ENCODE results near the gene ZBTB17.
"Not testable (repeated sequence)": the region's sequence is repeated elsewhere in the genome, so short reads cannot be mapped to it uniquely, and the experiment has no call there.

ZBTB17 gene

GRCh38 chr1:16011936-16012589 is 36.2 kb upstream of the ZBTB17 start:
- DNase-seq = no peak

DNA sequence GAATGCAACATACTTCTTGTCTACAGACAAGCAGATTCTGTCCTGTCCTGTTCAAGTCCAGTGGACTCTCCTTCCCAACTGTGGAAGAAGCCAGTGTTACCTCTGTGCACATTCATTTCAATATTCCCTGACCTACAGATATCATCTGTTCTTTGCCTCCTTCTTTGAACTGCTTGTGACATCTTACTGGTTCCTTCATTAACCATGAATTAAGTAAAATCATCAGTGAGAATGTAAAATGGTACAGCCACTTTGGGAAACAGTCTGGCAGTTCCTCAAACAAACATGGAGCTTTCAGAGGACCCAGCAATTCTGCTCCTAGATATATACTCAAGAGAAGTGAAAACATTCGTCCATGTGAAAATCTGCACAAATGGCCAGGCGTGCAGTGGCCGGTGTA is 34.9 kb upstream of the ZBTB17 start:
- no peak for DNase-seq

DNA sequence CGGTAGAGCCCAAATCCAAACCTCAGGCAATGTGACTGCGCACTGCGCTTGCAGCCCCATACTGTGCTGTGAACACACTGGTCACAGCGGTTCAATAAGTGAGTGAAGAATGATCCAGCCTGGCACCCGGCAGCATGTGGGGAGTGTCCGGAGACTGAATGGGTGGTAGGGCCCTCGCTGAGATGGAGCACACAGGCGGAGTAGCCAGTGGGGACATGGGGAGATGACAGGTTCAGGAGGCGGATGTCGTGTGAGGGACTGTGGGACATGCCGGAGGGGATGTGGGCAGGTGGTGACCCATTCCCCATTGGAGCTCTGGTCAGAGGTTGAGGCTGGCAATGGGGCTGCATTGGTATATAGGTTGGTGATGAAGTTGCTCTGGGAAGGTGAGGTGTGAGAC is 33.8 kb upstream of the ZBTB17 start:
- DNase-seq = no peak

- peak; percentile 62 for DNase-seq
These were observed 33.1 kb upstream of the ZBTB17 start for GRCh38 chr1:16009030-16009460.

- no peak for DNase-seq
These were observed 31.9 kb upstream of the ZBTB17 start for GRCh38 chr1:16007671-16008341.

GRCh38 chr1:16006552-16007485 is 30.9 kb upstream of the ZBTB17 start:
- DNase-seq = peak; percentile 26

DNA sequence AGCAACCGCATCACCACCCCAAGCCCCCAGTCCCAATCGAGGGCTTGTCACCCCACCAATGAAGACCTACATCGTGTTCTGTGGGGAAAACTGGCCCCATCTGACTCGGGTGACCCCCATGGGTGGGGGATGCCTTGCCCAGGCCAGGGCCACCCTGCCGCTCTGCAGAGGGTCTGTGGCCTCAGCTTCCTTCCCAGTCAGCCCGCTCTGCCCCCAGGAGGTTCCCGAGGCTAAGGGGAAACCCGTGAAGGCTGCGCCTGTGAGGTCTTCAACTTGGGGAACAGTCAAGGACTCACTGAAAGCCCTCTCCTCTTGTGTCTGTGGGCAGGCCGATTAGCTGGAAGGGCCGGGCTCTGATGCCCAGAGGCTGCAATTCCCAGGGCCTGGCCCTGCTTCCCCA is 30.1 kb upstream of the ZBTB17 start:
- no peak for DNase-seq

DNA sequence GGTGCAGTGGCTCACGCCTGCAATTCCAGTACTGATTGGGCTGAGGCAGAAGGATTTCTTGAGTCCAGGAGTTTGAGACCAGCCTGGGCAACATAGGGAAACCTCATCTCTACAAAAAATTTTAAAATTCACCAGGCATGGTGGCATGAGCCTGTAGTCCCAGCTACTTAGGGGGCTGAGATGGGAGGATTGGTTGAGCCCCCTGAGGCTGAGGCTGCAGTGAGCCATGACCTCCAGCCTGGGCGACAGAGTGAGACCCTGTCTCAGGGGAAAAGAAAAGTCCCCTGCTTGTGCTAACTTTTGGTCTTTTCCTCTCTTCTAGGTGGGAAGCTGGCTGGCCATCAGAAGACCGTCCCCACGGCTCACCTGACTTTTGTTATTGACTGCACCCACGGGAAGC is 29.7 kb upstream of the ZBTB17 start:
- DNase-seq = no peak

DNA sequence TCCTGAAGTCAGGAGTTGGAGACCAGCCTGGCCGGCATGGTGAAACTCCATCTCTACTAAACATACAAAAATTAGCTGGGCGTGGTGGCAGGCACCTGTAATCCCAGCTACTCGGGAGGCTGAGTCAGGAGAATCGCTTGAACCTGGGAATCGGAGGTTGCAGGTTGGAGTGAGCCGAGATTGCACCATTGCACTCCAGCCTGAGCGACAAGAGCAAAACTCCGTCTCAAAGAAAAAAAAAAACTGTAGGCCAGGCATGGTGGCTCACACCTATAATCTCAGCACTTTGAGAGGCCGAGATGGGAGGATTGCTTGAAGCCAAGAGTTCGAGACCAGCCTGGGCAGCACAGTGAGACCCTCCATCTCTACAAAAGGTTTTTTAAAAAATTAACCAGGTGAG is 25.4 kb upstream of the ZBTB17 start:
- DNase-seq = not testable (repeated sequence)

DNA sequence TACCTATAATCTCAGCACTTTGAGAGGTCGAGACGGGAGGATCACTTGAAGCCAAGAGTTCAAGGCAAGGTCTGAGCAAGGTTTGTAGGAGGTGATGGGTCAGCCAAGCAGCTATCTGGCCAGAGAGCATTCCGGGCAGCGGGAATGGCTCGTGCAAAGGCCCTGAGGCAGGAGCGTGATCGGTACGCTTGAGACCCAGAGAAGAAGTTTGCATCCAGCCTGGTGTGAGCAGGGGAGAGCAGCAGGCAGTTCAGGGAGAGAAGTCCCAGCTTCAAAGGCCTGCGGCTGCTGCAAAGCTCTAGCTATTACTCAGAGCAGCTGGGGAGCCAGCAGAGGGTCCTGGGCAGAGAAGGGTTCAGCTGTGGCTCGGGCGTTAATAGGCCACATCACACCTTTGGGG is 23.0 kb upstream of the ZBTB17 start:
- DNase-seq = no peak

DNA sequence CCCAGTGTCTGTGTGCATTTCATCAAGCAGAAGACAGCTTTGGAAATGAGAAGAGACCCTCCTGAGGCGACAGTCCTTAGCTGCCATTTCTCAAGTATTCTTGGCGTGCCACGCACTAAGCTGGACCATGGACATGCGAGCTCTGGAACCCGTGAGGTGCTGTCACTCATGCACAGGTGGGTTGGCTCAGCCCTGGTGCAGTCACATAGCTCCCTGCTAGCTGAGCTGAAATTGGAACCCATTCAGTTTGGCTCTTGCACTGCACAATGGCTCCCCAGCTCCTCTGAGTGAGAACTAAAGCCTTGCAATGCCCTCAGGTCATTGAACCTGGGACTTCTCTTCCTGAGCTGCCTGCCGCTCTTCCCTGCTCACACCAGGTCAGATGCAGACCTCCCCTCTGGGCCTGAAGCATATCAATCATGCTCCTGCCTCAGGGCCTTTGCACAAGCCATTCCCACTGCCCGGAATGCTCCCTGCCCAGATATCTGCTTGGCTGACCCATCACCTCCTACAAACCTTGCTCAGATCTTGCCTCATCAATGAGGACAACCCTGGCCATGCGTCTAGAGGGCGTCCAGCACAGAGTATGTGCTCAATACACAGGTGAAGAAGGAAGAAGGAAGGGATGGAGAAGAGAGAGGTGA is 21.9 kb upstream of the ZBTB17 start:
- no peak for DNase-seq

GRCh38 chr1:15997076-15997585 is 21.2 kb upstream of the ZBTB17 start:
- no peak for DNase-seq

DNA sequence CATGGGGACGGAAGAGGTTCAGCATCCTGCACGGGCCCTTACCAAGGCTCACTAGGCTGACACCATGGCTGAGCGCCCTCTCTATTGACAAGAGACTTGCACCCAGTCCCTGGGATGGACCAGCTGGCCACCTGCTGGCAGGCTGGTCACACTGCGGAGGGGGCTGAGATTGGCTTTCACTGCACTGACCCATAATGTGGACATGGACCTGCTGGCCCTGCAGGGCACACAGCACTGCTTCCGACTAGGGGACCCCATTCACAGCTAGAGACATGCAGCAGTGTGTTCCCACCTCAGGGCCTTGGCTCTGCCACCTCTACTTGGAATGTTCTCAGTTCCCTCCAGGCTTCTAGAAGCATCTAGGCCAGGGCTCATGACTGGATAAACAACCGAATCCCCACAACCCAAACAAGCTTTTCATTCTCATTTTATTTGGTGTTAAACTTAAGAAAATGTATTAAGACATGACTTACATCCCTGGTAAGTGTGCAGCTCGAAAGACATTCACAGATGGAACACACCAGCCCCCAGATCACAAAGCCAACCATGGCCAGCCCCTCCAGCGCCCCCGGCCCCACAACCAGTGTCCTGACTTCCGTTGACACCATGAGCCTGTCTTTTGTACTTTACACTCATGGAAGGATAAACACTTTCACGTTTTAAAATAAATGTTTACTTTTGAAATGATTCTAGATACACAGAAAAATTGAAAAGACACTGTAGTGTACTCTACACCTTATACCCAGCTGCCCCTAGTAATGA is 18.9 kb upstream of the ZBTB17 start:
- DNase-seq = peak; percentile 22

DNA sequence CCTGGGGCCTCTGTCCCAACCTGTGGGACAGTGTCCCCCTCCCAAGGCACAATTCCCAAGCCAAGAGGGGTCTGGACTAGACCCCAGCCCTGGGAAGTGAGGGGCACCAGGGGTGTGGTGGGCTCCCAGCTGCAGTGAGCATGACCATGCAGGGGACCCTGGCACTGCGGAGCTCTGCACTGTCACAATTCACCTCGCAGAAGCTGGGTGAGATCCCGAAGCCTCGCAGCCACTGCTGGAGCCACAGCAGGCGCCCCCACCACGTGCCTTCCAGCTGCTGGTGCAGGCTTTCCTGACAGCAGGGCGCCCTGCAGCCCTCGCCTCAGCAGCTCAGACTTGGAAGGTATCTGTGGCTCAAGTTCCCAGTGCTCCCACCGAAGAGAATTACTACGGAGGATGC is 18.2 kb upstream of the ZBTB17 start:
- DNase-seq = no peak

GRCh38 chr1:15993666-15994065 is 17.8 kb upstream of the ZBTB17 start:
- DNase-seq = no peak

DNA sequence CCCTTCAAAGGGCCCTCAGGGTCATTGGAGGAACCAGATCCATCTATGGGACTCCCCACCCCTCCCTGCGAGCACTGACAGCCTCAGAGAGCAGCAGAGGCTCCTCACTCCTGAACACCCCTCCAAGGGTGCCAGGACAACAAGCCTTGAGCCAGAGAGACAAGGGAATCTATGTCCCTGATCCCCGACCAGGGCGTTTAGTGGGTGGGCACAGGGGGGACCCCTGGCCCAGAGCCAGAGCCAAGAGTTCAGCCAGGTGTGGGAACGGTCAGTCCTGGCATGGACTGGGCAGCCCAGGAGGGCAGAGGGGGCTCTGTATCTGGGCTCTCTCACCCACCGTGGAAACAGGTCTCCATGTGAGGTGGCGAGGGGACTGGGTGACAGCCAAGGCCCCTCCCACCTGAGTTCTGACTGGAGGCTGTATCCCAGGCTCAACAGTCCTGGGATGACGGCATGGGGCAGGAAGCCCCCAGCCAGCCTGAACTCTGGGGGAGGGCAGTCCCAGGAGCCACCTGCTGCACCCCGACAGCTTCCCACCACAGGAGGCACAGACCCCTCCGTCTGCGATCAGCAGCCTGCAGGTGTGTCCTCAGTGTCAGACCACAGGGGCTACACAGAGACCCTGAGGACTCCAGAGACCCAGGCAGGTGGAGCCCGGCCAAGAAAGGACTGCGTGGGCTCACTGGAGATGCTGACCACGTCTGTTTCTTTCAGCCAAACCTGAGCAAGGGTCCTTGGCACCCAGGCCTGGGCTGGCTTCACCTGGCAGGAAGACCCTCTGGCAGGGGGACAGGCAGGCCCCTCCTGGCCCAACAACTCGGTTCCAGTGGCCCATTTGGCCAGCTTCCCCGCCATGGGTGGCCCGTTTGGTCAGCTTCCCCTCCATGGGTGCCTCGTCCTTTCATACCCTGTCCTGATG is 16.9 kb upstream of the ZBTB17 start:
- DNase-seq = no peak

DNA sequence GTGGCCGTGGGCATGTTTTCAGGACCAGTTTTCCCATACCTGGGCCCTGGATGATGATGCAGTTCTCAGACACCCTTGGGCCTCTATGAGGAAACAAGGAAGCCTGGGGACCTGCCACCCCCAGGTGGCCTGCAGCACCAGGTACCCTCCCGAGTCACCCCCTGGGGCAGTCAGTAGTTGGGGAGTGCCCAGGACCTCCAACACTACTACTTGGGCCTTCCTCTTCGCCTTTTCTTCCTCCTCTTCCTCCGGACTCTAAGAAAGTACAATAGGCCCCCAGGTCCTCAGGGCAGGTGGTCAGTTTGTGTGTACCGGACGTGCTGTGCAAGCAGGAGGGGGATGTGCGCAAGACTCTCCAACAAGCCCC is 16.3 kb upstream of the ZBTB17 start:
- no peak for DNase-seq

GRCh38 chr1:15991427-15992186 is 15.7 kb upstream of the ZBTB17 start:
- no peak for DNase-seq

DNA sequence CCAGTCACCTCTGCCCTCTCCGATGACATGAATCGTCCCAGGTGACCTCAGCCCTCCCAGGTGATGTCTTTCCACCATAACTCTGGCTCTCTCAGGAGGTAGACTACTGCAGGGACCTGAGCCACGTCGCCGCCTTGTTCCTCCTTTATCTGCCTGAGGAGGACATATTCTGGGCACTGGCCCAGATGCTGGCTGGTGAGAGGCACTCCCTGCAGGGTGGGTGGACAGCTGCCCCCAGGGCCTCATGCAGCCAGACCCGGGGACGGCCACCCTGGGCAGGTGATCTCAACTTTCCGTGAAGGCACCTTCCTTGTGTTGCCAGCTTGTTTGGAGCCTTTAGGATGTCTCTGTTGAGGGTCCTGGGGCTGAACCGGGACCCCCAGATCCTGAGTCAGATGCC is 13.9 kb upstream of the ZBTB17 start:
- DNase-seq = no peak

Data from NCI-H226 (cell line).